ENCODE measurements around the gene SLC25A3. TPM values are rescaled to one million over a fixed set of nuclear protein-coding genes. Genes with fewer than 3 reads are reported as not detected.
"Not testable (repeated sequence)": the region's sequence is repeated elsewhere in the genome, so short reads cannot be mapped to it uniquely, and the experiment has no call there.

The SLC25A3 gene
- total RNA-seq, 1 donor from 2014 or later: 677 TPM

DNA sequence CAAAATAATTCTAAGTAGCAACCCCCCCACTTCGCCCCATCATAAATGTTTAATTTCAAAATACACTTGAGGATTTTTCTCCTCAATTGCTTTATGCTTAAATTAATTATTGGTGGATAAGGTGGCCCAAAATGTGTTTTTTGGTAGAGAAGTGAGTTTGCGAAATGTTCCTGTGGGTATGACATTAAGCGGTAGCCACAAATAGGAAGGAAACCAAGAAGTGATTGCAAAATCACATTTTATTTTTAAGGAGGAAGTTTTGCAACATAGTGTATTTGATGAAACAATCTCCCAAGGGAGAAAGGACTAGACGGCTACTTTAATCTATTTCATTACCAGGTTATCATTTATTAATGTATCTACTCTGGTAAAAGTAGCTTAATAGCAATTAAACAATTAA lies 25.5 kb downstream of the SLC25A3 start:
- no peak for DNase-seq (ENCODE audit: extremely low spot score, unreplicated experiment)
- TF ChIP-seq, protein P1, sequence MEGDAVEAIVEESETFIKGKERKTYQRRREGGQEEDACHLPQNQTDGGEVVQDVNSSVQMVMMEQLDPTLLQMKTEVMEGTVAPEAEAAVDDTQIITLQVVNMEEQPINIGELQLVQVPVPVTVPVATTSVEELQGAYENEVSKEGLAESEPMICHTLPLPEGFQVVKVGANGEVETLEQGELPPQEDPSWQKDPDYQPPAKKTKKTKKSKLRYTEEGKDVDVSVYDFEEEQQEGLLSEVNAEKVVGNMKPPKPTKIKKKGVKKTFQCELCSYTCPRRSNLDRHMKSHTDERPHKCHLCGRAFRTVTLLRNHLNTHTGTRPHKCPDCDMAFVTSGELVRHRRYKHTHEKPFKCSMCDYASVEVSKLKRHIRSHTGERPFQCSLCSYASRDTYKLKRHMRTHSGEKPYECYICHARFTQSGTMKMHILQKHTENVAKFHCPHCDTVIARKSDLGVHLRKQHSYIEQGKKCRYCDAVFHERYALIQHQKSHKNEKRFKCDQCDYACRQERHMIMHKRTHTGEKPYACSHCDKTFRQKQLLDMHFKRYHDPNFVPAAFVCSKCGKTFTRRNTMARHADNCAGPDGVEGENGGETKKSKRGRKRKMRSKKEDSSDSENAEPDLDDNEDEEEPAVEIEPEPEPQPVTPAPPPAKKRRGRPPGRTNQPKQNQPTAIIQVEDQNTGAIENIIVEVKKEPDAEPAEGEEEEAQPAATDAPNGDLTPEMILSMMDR (conservative IDR thresholded peaks at IDR 0.05): no peak
- H3K4me1 Mint-ChIP-seq (ENCODE audit: unreplicated experiment): no peaks in the 10 kb centered on the region
- H3K4me3 Mint-ChIP-seq: no peak overlapping the region
- no peaks in the 10 kb centered on the region for H3K9me3 Mint-ChIP-seq
- no peak overlapping the region for H3K27ac Mint-ChIP-seq
- H3K27me3 Mint-ChIP-seq: no peaks in the 10 kb centered on the region
- peaks cover under 1% of the 10 kb centered on the region for H3K36me3 Mint-ChIP-seq

DNA sequence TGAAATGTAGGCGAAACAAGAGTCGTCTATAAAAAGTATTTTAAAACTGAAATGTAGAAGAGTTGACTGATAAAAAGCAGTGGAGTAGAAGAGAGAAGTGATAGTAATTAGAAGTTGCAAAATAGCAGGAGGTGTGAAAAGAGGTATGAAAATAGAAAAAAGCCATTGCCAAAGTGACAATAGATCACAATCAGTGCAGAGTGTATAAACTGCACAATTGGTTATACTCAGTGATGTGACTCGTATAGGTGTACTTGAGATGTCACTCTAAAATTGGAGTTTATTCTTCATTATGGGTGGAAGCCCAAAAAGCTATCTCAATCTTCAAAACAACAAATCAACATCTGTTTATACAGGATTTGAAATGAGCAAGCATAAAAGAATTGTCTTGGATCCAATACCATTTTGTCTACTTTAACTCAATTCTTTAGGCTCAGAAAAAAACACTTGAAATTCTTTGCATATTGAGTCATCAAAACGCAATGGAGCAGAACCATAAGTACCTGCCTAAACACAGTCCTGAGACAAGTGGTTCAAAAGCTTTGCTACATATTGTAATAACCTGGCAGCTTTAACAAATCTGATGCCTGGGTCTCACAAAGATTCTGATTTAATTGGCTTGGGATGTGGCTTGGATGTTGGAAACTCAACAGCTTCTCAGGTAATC lies 42.3 kb downstream of the SLC25A3 start:
- no peak overlapping the region for H3K27ac Mint-ChIP-seq
- H3K4me3 Mint-ChIP-seq: no peak overlapping the region
- no peaks in the 10 kb centered on the region for H3K4me1 Mint-ChIP-seq (ENCODE audit: unreplicated experiment)
- no peaks in the 10 kb centered on the region for H3K9me3 Mint-ChIP-seq
- H3K27me3 Mint-ChIP-seq: no peaks in the 10 kb centered on the region
- TF ChIP-seq, protein P1 (conservative IDR thresholded peaks at IDR 0.05): no peak
- H3K36me3 Mint-ChIP-seq: peaks cover 4% of the 10 kb centered on the region
- no peak for DNase-seq (ENCODE audit: extremely low spot score, unreplicated experiment)

DNA sequence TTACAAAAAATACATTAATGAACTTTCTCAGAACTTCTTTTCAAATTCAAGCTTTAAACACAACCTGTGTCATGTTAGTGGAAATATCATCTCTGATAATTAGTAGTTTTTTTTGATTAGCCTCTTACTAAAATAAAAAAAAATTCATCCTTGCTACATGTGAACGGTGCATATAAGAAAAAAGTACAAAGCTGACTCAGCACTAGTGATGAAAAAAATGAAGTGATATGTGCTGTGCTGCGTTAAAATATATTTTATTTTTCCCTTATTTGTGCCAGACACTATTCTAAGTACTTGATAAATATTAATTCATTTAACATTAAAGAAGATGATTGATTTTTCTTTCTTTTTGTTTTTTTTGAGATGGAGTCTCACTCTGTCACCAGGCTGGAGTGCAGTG lies 43.6 kb downstream of the SLC25A3 start:
- no peak for DNase-seq (ENCODE audit: extremely low spot score, unreplicated experiment)
- Mint-ChIP-seq H3K36me3 (peaks cover 4% of the 10 kb centered on the region), H3K4me3 (no peak overlapping the region), H3K27me3 (no peaks in the 10 kb centered on the region), H3K4me1 (ENCODE audit: unreplicated experiment) (no peaks in the 10 kb centered on the region), H3K9me3 (no peaks in the 10 kb centered on the region), H3K27ac (no peak overlapping the region)
- TF ChIP-seq, protein P1 (conservative IDR thresholded peaks at IDR 0.05): no peak

DNA sequence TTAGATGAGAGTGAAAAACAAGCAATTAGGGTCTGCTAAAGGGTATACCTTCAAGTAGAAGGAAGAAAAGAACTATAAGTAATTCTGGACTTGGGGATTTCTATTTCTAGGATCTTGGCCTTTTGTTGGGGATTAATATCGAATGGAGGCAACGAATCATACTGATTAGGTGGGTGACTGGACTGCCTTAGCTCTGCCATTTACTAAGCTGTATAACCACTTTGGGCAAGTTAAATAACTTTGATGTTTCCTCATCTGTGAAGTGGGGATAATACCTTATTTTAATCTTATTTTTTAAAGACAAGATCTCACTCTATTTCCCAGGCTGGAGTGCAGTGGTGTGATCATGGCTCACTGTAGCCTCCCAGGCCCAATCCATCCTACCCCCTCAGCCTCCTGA lies 44.5 kb downstream of the SLC25A3 start:
- no peaks in the 10 kb centered on the region for H3K4me1 Mint-ChIP-seq (ENCODE audit: unreplicated experiment)
- no peaks in the 10 kb centered on the region for H3K27me3 Mint-ChIP-seq
- TF ChIP-seq, protein P1 (conservative IDR thresholded peaks at IDR 0.05): no peak
- no peaks in the 10 kb centered on the region for H3K9me3 Mint-ChIP-seq
- H3K36me3 Mint-ChIP-seq: peaks cover 2% of the 10 kb centered on the region
- no peak overlapping the region for H3K27ac Mint-ChIP-seq
- H3K4me3 Mint-ChIP-seq: no peak overlapping the region
- no peak for DNase-seq (ENCODE audit: extremely low spot score, unreplicated experiment)

DNA sequence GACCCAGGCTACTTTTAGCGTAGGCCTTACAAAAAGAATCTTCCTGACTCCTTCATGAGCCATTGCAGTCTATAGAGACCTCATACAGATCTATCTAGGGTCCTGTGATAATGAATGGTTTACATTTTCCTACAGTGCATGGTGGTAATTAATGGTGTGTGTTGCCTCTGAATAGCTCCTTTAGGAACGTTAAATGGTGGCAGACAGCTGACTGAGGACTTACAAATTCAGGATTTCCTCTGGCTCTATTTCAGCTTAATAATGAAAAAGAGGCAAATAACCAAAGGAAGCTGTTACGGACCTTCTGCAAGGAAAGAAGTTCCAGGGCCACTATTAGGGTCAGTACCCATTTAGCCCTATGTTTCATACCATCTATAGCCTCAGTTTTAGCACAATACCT lies 46.0 kb downstream of the SLC25A3 start:
- no peak overlapping the region for H3K4me3 Mint-ChIP-seq
- H3K36me3 Mint-ChIP-seq: no peaks in the 10 kb centered on the region
- no peaks in the 10 kb centered on the region for H3K9me3 Mint-ChIP-seq
- no peak overlapping the region for H3K27ac Mint-ChIP-seq
- TF ChIP-seq, protein P1 (conservative IDR thresholded peaks at IDR 0.05): no peak
- no peaks in the 10 kb centered on the region for H3K27me3 Mint-ChIP-seq
- H3K4me1 Mint-ChIP-seq (ENCODE audit: unreplicated experiment): no peaks in the 10 kb centered on the region
- no peak for DNase-seq (ENCODE audit: extremely low spot score, unreplicated experiment)

DNA sequence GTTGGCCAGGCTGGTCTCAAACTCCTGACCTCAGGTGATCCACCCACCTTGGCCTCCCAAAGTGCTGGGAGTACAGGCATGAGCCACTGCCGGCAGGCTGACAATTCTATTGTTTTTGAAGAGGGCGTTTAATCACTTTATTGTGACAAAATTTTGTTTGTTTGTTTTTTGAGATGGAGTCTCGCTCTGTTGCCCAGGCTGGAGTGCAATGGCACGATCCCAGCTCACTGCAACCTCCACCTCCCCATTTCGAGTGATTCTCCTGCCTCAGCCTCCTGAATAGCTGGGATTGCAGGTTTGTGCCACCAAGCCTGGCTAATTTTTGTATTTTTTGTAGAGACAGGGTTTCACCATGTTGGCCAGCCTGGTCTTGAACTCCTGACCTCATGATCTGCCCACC lies 49.3 kb downstream of the SLC25A3 start:
- not testable (repeated sequence) for H3K9me3 Mint-ChIP-seq; H3K27me3 Mint-ChIP-seq; H3K4me1 Mint-ChIP-seq (ENCODE audit: unreplicated experiment); H3K27ac Mint-ChIP-seq; DNase-seq (ENCODE audit: extremely low spot score, unreplicated experiment); H3K36me3 Mint-ChIP-seq
- H3K4me3 Mint-ChIP-seq: peak overlapping the region; percentile 97
